HUES6 (cell line): ENCODE results near the gene SMIM38.

Experiments used
- H3K27ac ChIP-seq: 2 replicates; pipeline ENCODE4 v1.7.0; 2013; ENCODE audit warnings: low read depth, mild to moderate bottlenecking, low read length, inconsistent platforms
- H3K27me3 ChIP-seq: 2 replicates; pipeline ENCODE4 v1.6.1; 2013; ENCODE audit warnings: low read length; ENCODE audit not compliant: control insufficient read depth, insufficient read depth
- H3K36me3 ChIP-seq: 2 replicates; pipeline ENCODE4 v1.6.1; 2013; ENCODE audit warnings: low read length; ENCODE audit not compliant: control insufficient read depth, insufficient read depth
- H3K4me1 ChIP-seq: 2 replicates; pipeline ENCODE4 v1.6.1; 2013; ENCODE audit warnings: low read length; ENCODE audit not compliant: control insufficient read depth, insufficient read depth
- H3K4me3 ChIP-seq: 2 replicates; pipeline ENCODE4 v1.5.1; 2013; ENCODE audit warnings: low read depth, low read length
- H3K9ac ChIP-seq: one replicate; pipeline ENCODE4 v1.6.1; 2013; ENCODE audit warnings: mild to moderate bottlenecking, low read length
- H3K9me3 ChIP-seq: 2 replicates; pipeline ENCODE4 v1.6.1; 2013; ENCODE audit warnings: low read depth, low read length; ENCODE audit not compliant: control insufficient read depth, insufficient read depth

Gene SMIM38

GRCh38 chr11:69114362-69114761 is 41.4 kb upstream of the SMIM38 start:
- H3K9ac ChIP-seq = no peak overlapping the region
- H3K4me3 ChIP-seq = no peak overlapping the region
- peaks cover 14% of the 10 kb centered on the region for H3K9me3 ChIP-seq
- H3K36me3 ChIP-seq = no peaks in the 10 kb centered on the region
- no peak overlapping the region for H3K27ac ChIP-seq
- no peaks in the 10 kb centered on the region for H3K4me1 ChIP-seq
- H3K27me3 ChIP-seq = no peaks in the 10 kb centered on the region

- Histone ChIP-seq H3K36me3 (no peaks in the 10 kb centered on the region), H3K4me1 (no peaks in the 10 kb centered on the region), H3K9me3 (peaks cover 14% of the 10 kb centered on the region), H3K27ac (no peak overlapping the region), H3K27me3 (no peaks in the 10 kb centered on the region), H3K4me3 (no peak overlapping the region), H3K9ac (no peak overlapping the region)
These were observed 40.8 kb upstream of the SMIM38 start for GRCh38 chr11:69114811-69115523.

GRCh38 chr11:69115586-69116560 is 39.9 kb upstream of the SMIM38 start:
- no peak overlapping the region for H3K4me3 ChIP-seq
- no peak overlapping the region for H3K27ac ChIP-seq
- peaks cover 8% of the 10 kb centered on the region; the same call in 1 of the 2 replicates for H3K9me3 ChIP-seq
- no peaks in the 10 kb centered on the region for H3K36me3 ChIP-seq
- H3K4me1 ChIP-seq = no peaks in the 10 kb centered on the region
- H3K9ac ChIP-seq = no peak overlapping the region
- H3K27me3 ChIP-seq = no peaks in the 10 kb centered on the region

GRCh38 chr11:69116671-69117070 is 39.1 kb upstream of the SMIM38 start:
- H3K9me3 ChIP-seq = peaks cover 8% of the 10 kb centered on the region; the same call in 1 of the 2 replicates
- H3K36me3 ChIP-seq = no peaks in the 10 kb centered on the region
- H3K9ac ChIP-seq = no peak overlapping the region
- no peak overlapping the region for H3K27ac ChIP-seq
- H3K27me3 ChIP-seq = no peaks in the 10 kb centered on the region
- H3K4me1 ChIP-seq = peaks cover 2% of the 10 kb centered on the region
- no peak overlapping the region for H3K4me3 ChIP-seq

GRCh38 chr11:69119190-69119589 is 36.5 kb upstream of the SMIM38 start:
- Histone ChIP-seq H3K36me3 (no peaks in the 10 kb centered on the region), H3K9ac (no peak overlapping the region), H3K4me3 (no peak overlapping the region), H3K27me3 (no peaks in the 10 kb centered on the region), H3K4me1 (peaks cover 22% of the 10 kb centered on the region), H3K9me3 (peaks cover 8% of the 10 kb centered on the region; the same call in 1 of the 2 replicates), H3K27ac (no peak overlapping the region)

- Histone ChIP-seq H3K36me3 (no peaks in the 10 kb centered on the region), H3K4me1 (peaks cover 24% of the 10 kb centered on the region), H3K4me3 (no peak overlapping the region), H3K9ac (no peak overlapping the region), H3K27ac (no peak overlapping the region), H3K9me3 (peaks cover 11% of the 10 kb centered on the region; the same call in 1 of the 2 replicates), H3K27me3 (no peaks in the 10 kb centered on the region)
These were observed 35.4 kb upstream of the SMIM38 start for GRCh38 chr11:69120096-69120875.

GRCh38 chr11:69121021-69121420 is 34.7 kb upstream of the SMIM38 start:
- Histone ChIP-seq H3K9ac (no peak overlapping the region), H3K4me1 (peaks cover 24% of the 10 kb centered on the region), H3K27me3 (no peaks in the 10 kb centered on the region), H3K27ac (no peak overlapping the region), H3K4me3 (no peak overlapping the region), H3K36me3 (no peaks in the 10 kb centered on the region), H3K9me3 (peaks cover 11% of the 10 kb centered on the region; the same call in 1 of the 2 replicates)

GRCh38 chr11:69121621-69122325 is 34.0 kb upstream of the SMIM38 start:
- Histone ChIP-seq H3K27ac (peak overlapping the region; percentile 12; the same call in 1 of the 2 replicates), H3K36me3 (no peaks in the 10 kb centered on the region), H3K9ac (peak overlapping the region; percentile 44), H3K4me1 (peaks cover 24% of the 10 kb centered on the region), H3K27me3 (no peaks in the 10 kb centered on the region), H3K4me3 (no peak overlapping the region), H3K9me3 (peaks cover 11% of the 10 kb centered on the region; the same call in 1 of the 2 replicates)

- Histone ChIP-seq H3K27ac (peak overlapping the region; percentile 12; the same call in 1 of the 2 replicates), H3K9ac (peak overlapping the region; percentile 44), H3K9me3 (peaks cover 11% of the 10 kb centered on the region; the same call in 1 of the 2 replicates), H3K27me3 (no peaks in the 10 kb centered on the region), H3K4me1 (peaks cover 24% of the 10 kb centered on the region), H3K4me3 (peak overlapping the region; percentile 53), H3K36me3 (no peaks in the 10 kb centered on the region)
These were observed 33.5 kb upstream of the SMIM38 start for GRCh38 chr11:69122326-69122629.
